Mononuclear cell (primary cell): ENCODE data around the gene GOLT1B. TPM values are rescaled to one million over a fixed set of nuclear protein-coding genes. Genes with fewer than 3 reads are reported as not detected.

Experiments
- H3K27me3 ChIP-seq: 2 replicates; pipeline ENCODE4 v1.6.0; 2011; ENCODE audit warnings: low read length, control low read depth; ENCODE audit not compliant: insufficient read depth
- H3K4me1 ChIP-seq: 2 replicates; pipeline ENCODE4 v1.5.1; 2011; ENCODE audit warnings: mild to moderate bottlenecking, low read length, control low read depth; ENCODE audit not compliant: insufficient read depth
- H3K4me3 ChIP-seq: 2 replicates; pipeline ENCODE4 v1.5.1; 2011; ENCODE audit warnings: mild to moderate bottlenecking, low read length, moderate library complexity
- H3K9me3 ChIP-seq: 2 replicates; pipeline ENCODE4 v1.5.1; 2011; ENCODE audit warnings: low read depth, mild to moderate bottlenecking, control low read depth, low read length
- total RNA-seq: library from RNA; depleted of rRNA; stranded (reverse); fragments of >200 nt; gene quantifications from one replicate; pipeline ENCODE4 v1.2.3, GENCODE V29; 2012

The GOLT1B gene
- total RNA-seq, 1 donor: 116 TPM

- Histone ChIP-seq H3K9me3 (no peaks in the 10 kb centered on the region), H3K4me1 (peaks cover 36% of the 10 kb centered on the region), H3K4me3 (peak overlapping the region; percentile 72), H3K27me3 (no peaks in the 10 kb centered on the region)
Measured at GRCh38 chr12:21502164-21502496, 541 bp downstream of the GOLT1B start.

- Histone ChIP-seq H3K9me3 (no peaks in the 10 kb centered on the region), H3K27me3 (no peaks in the 10 kb centered on the region), H3K4me3 (no peak overlapping the region), H3K4me1 (peaks cover 36% of the 10 kb centered on the region)
Measured at GRCh38 chr12:21502872-21503271, 1.3 kb downstream of the GOLT1B start.

- H3K27me3 ChIP-seq: no peaks in the 10 kb centered on the region
- H3K4me3 ChIP-seq: no peak overlapping the region
- peaks cover 23% of the 10 kb centered on the region for H3K4me1 ChIP-seq
- H3K9me3 ChIP-seq: no peaks in the 10 kb centered on the region
Measured at GRCh38 chr12:21505888-21506287, 4.3 kb downstream of the GOLT1B start.

GRCh38 chr12:21507849-21508248 lies 6.3 kb downstream of the GOLT1B start:
- Histone ChIP-seq H3K4me1 (peaks cover 14% of the 10 kb centered on the region), H3K9me3 (no peaks in the 10 kb centered on the region), H3K27me3 (no peaks in the 10 kb centered on the region), H3K4me3 (no peak overlapping the region)

GRCh38 chr12:21509768-21510167 lies 8.2 kb downstream of the GOLT1B start:
- no peaks in the 10 kb centered on the region for H3K9me3 ChIP-seq
- no peaks in the 10 kb centered on the region for H3K4me1 ChIP-seq
- H3K4me3 ChIP-seq: no peak overlapping the region
- no peaks in the 10 kb centered on the region for H3K27me3 ChIP-seq

- Histone ChIP-seq H3K4me1 (no peaks in the 10 kb centered on the region), H3K4me3 (no peak overlapping the region), H3K27me3 (no peaks in the 10 kb centered on the region), H3K9me3 (no peaks in the 10 kb centered on the region)
Measured at GRCh38 chr12:21516281-21516680, 14.7 kb downstream of the GOLT1B start.

- no peak overlapping the region for H3K4me3 ChIP-seq
- H3K4me1 ChIP-seq: no peaks in the 10 kb centered on the region
- H3K27me3 ChIP-seq: no peaks in the 10 kb centered on the region
- H3K9me3 ChIP-seq: no peaks in the 10 kb centered on the region
Measured at GRCh38 chr12:21518451-21518850, 16.9 kb downstream of the GOLT1B start.

- Histone ChIP-seq H3K4me1 (no peaks in the 10 kb centered on the region), H3K4me3 (no peak overlapping the region), H3K27me3 (peaks cover 15% of the 10 kb centered on the region), H3K9me3 (no peaks in the 10 kb centered on the region)
Measured at GRCh38 chr12:21521541-21521940, 20.0 kb downstream of the GOLT1B start.

GRCh38 chr12:21523148-21523547 lies 21.6 kb downstream of the GOLT1B start:
- Histone ChIP-seq H3K27me3 (peaks cover 31% of the 10 kb centered on the region), H3K9me3 (no peaks in the 10 kb centered on the region), H3K4me3 (no peak overlapping the region), H3K4me1 (peaks cover 11% of the 10 kb centered on the region)

GRCh38 chr12:21526053-21526452 lies 24.5 kb downstream of the GOLT1B start, which contains the start of gene SPX:
Gene SPX, plus strand, starts transcription at chr12:21526296. Its CDS starts 177 bp downstream, at chr12:21526473.
- peaks cover 11% of the 10 kb centered on the region for H3K4me1 ChIP-seq
- H3K4me3 ChIP-seq: no peak within 1 kb of the TSS
- no peaks in the 10 kb centered on the region for H3K9me3 ChIP-seq
- H3K27me3 ChIP-seq: peaks cover 56% of the 10 kb centered on the region

GRCh38 chr12:21526721-21527345 lies 25.2 kb downstream of the GOLT1B start:
- no peaks in the 10 kb centered on the region for H3K9me3 ChIP-seq
- H3K27me3 ChIP-seq: peaks cover 63% of the 10 kb centered on the region
- H3K4me3 ChIP-seq: no peak overlapping the region
- peaks cover 11% of the 10 kb centered on the region for H3K4me1 ChIP-seq

GRCh38 chr12:21527451-21528180 lies 26.0 kb downstream of the GOLT1B start:
- Histone ChIP-seq H3K9me3 (no peaks in the 10 kb centered on the region), H3K4me3 (peak overlapping the region; percentile 33), H3K27me3 (peaks cover 67% of the 10 kb centered on the region)

GRCh38 chr12:21528953-21529352 lies 27.4 kb downstream of the GOLT1B start:
- peaks cover 11% of the 10 kb centered on the region for H3K4me1 ChIP-seq
- H3K27me3 ChIP-seq: peaks cover 67% of the 10 kb centered on the region
- H3K9me3 ChIP-seq: no peaks in the 10 kb centered on the region
- no peak overlapping the region for H3K4me3 ChIP-seq

More at GRCh38 chr12:21527451-21528180, 26.0 kb downstream of the GOLT1B start:
- H3K4me1 ChIP-seq: peaks cover 11% of the 10 kb centered on the region

- Histone ChIP-seq H3K27me3 (peaks cover 67% of the 10 kb centered on the region), H3K9me3 (no peaks in the 10 kb centered on the region), H3K4me3 (no peak overlapping the region), H3K4me1 (peaks cover 11% of the 10 kb centered on the region)
Measured at GRCh38 chr12:21529456-21529855, 27.9 kb downstream of the GOLT1B start.

- H3K27me3 ChIP-seq: no peaks in the 10 kb centered on the region
- H3K4me1 ChIP-seq: no peaks in the 10 kb centered on the region
- no peaks in the 10 kb centered on the region for H3K9me3 ChIP-seq
- H3K4me3 ChIP-seq: no peak overlapping the region
Measured at GRCh38 chr12:21538061-21538653, 36.6 kb downstream of the GOLT1B start.
